ENCODE measurements around the gene MAGEA9.

DNA sequence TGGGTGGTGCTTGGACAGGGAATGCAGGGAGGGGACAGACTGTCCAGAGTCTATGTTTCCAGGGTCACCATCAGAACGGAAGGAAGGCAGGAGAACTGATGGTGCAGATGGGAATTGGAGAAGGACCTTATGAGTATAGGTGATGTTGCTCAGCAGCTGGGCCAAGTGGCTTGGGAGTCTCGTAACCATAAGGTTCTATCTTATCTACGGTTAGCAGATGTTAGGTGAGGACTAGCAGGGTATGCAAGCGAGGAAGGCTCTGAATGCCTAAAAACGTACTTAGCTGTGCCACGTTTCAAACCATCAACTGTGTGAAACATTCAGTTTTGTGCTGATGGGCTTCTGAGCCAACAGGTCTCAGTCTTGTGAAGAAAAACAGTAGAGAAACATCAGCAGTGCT, 22.4 kb downstream of the MAGEA9 start:
- TF ChIP-seq RAD21 (CRISPR knock-in tag; conservative IDR thresholded peaks at IDR 0.05 in 1 of 2, IDR thresholded peaks at IDR 0.05 in 1 of 2) (no peak), GABPA (tag; conservative IDR thresholded peaks at IDR 0.05; ENCODE audit: low read depth) (no peak), PHB2 (IDR thresholded peaks at IDR 0.05; ENCODE audit: low read depth) (no peak), FOS (IDR thresholded peaks at IDR 0.05; ENCODE audit: extremely low read depth, insufficient read length) (no peak), ARHGAP35 (IDR thresholded peaks at IDR 0.05; ENCODE audit: partially characterized antibody) (no peak), RCOR1 (IDR thresholded peaks at IDR 0.05; ENCODE audit: borderline replicate concordance in 1 of 2, low read depth in 2 of 2, low read length in 2 of 2) (no peak), GATA2 (CRISPR knock-in tag; IDR thresholded peaks at IDR 0.05) (no peak), EP300 (IDR thresholded peaks at IDR 0.05; ENCODE audit: low read length) (no peak)
- TF ChIP-seq, protein P1, sequence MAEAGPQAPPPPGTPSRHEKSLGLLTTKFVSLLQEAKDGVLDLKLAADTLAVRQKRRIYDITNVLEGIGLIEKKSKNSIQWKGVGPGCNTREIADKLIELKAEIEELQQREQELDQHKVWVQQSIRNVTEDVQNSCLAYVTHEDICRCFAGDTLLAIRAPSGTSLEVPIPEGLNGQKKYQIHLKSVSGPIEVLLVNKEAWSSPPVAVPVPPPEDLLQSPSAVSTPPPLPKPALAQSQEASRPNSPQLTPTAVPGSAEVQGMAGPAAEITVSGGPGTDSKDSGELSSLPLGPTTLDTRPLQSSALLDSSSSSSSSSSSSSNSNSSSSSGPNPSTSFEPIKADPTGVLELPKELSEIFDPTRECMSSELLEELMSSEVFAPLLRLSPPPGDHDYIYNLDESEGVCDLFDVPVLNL (CRISPR knock-in tag; IDR thresholded peaks at IDR 0.05; ENCODE audit: low read depth) = no peak
- TF ChIP-seq, protein P2, sequence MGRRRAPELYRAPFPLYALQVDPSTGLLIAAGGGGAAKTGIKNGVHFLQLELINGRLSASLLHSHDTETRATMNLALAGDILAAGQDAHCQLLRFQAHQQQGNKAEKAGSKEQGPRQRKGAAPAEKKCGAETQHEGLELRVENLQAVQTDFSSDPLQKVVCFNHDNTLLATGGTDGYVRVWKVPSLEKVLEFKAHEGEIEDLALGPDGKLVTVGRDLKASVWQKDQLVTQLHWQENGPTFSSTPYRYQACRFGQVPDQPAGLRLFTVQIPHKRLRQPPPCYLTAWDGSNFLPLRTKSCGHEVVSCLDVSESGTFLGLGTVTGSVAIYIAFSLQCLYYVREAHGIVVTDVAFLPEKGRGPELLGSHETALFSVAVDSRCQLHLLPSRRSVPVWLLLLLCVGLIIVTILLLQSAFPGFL (CRISPR knock-in tag; IDR thresholded peaks at IDR 0.05) = no peak
- TF ChIP-seq, protein P3, sequence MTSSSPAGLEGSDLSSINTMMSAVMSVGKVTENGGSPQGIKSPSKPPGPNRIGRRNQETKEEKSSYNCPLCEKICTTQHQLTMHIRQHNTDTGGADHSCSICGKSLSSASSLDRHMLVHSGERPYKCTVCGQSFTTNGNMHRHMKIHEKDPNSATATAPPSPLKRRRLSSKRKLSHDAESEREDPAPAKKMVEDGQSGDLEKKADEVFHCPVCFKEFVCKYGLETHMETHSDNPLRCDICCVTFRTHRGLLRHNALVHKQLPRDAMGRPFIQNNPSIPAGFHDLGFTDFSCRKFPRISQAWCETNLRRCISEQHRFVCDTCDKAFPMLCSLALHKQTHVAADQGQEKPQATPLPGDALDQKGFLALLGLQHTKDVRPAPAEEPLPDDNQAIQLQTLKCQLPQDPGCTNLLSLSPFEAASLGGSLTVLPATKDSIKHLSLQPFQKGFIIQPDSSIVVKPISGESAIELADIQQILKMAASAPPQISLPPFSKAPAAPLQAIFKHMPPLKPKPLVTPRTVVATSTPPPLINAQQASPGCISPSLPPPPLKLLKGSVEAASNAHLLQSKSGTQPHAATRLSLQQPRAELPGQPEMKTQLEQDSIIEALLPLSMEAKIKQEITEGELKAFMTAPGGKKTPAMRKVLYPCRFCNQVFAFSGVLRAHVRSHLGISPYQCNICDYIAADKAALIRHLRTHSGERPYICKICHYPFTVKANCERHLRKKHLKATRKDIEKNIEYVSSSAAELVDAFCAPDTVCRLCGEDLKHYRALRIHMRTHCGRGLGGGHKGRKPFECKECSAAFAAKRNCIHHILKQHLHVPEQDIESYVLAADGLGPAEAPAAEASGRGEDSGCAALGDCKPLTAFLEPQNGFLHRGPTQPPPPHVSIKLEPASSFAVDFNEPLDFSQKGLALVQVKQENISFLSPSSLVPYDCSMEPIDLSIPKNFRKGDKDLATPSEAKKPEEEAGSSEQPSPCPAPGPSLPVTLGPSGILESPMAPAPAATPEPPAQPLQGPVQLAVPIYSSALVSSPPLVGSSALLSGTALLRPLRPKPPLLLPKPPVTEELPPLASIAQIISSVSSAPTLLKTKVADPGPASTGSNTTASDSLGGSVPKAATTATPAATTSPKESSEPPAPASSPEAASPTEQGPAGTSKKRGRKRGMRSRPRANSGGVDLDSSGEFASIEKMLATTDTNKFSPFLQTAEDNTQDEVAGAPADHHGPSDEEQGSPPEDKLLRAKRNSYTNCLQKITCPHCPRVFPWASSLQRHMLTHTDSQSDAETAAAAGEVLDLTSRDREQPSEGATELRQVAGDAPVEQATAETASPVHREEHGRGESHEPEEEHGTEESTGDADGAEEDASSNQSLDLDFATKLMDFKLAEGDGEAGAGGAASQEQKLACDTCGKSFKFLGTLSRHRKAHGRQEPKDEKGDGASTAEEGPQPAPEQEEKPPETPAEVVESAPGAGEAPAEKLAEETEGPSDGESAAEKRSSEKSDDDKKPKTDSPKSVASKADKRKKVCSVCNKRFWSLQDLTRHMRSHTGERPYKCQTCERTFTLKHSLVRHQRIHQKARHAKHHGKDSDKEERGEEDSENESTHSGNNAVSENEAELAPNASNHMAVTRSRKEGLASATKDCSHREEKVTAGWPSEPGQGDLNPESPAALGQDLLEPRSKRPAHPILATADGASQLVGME (CRISPR knock-in tag; IDR thresholded peaks at IDR 0.05) = no peak
- TF ChIP-seq, protein P4, sequence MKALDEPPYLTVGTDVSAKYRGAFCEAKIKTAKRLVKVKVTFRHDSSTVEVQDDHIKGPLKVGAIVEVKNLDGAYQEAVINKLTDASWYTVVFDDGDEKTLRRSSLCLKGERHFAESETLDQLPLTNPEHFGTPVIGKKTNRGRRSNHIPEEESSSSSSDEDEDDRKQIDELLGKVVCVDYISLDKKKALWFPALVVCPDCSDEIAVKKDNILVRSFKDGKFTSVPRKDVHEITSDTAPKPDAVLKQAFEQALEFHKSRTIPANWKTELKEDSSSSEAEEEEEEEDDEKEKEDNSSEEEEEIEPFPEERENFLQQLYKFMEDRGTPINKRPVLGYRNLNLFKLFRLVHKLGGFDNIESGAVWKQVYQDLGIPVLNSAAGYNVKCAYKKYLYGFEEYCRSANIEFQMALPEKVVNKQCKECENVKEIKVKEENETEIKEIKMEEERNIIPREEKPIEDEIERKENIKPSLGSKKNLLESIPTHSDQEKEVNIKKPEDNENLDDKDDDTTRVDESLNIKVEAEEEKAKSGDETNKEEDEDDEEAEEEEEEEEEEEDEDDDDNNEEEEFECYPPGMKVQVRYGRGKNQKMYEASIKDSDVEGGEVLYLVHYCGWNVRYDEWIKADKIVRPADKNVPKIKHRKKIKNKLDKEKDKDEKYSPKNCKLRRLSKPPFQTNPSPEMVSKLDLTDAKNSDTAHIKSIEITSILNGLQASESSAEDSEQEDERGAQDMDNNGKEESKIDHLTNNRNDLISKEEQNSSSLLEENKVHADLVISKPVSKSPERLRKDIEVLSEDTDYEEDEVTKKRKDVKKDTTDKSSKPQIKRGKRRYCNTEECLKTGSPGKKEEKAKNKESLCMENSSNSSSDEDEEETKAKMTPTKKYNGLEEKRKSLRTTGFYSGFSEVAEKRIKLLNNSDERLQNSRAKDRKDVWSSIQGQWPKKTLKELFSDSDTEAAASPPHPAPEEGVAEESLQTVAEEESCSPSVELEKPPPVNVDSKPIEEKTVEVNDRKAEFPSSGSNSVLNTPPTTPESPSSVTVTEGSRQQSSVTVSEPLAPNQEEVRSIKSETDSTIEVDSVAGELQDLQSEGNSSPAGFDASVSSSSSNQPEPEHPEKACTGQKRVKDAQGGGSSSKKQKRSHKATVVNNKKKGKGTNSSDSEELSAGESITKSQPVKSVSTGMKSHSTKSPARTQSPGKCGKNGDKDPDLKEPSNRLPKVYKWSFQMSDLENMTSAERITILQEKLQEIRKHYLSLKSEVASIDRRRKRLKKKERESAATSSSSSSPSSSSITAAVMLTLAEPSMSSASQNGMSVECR (CRISPR knock-in tag; IDR thresholded peaks at IDR 0.05) = no peak

All from K562 (cell line).